Calu3 (cell line): ENCODE measurements around the gene IGFBP7. TPM values are rescaled to one million over a fixed set of nuclear protein-coding genes. Genes with fewer than 3 reads are reported as not detected.

Experiments
- BruUV-seq: library from RNA; stranded (reverse); fragments of 400-500 nt; replicated peaks from 2 replicates; lab custom pipeline; 2021; lab: Mats Ljungman, UMichigan
- CTCF ChIA-PET: fragments of 300-600 bp; sonication (Branson Sonifier 250); formaldehyde crosslinking; loops from one replicate; lab custom pipeline; 2022; ENCODE audit warnings: antibody characterized with exemption; lab: Charles Lee
- DNase-seq: peaks from one replicate; pipeline ENCODE4 v3.0.0; 2022
- H3K27ac Mint-ChIP-seq: one replicate; pipeline ENCODE4 v1.8.0; 2022; ENCODE audit warnings: mixed read lengths; ENCODE audit not compliant: unreplicated experiment
- H3K27me3 Mint-ChIP-seq: one replicate; pipeline ENCODE4 v1.8.0; 2022; ENCODE audit warnings: mixed read lengths; ENCODE audit not compliant: unreplicated experiment
- H3K36me3 Mint-ChIP-seq: one replicate; pipeline ENCODE4 v1.8.0; 2022; ENCODE audit warnings: mild to moderate bottlenecking, moderate library complexity, mixed read lengths; ENCODE audit not compliant: insufficient read depth, unreplicated experiment
- H3K4me1 Mint-ChIP-seq: one replicate; pipeline ENCODE4 v1.8.0; 2022; ENCODE audit warnings: mild to moderate bottlenecking, low read depth, mixed read lengths; ENCODE audit not compliant: unreplicated experiment
- H3K4me3 Mint-ChIP-seq: one replicate; pipeline ENCODE4 v1.8.0; 2022; ENCODE audit warnings: mild to moderate bottlenecking, low read depth, moderate library complexity, mixed read lengths; ENCODE audit not compliant: unreplicated experiment
- H3K9me3 Mint-ChIP-seq: one replicate; pipeline ENCODE4 v1.8.0; 2022; ENCODE audit warnings: low read depth, mixed read lengths; ENCODE audit not compliant: unreplicated experiment
- intact Hi-C: fragments of 100-400 bp; cut with micrococcal nuclease; formaldehyde crosslinking; loops from one replicate; pipeline ENCODE4 v1.10.0; 2022; ENCODE audit not compliant: unreplicated experiment
- total RNA-seq: library from RNA; stranded (reverse); gene quantifications from 2 replicates; pipeline ENCODE4 v1.2.3, GENCODE V29; 2022
- TF ChIP-seq, protein P1 (sequence below): fragments of 200-600 bp; IDR thresholded peaks from one replicate; pipeline ENCODE4 v1.8.0; 2022; ENCODE audit warnings: antibody characterized with exemption; ENCODE audit not compliant: unreplicated experiment

The IGFBP7 gene
- total RNA-seq, 1 experiment from 2014 or later: 20.6 TPM

- Mint-ChIP-seq H3K4me1 (peaks cover 18% of the 10 kb centered on the region), H3K27ac (no peak overlapping the region), H3K36me3 (peaks cover 4% of the 10 kb centered on the region), H3K4me3 (no peak overlapping the region), H3K9me3 (peaks cover under 1% of the 10 kb centered on the region), H3K27me3 (peaks cover 13% of the 10 kb centered on the region)
- no TSS peak for BruUV-seq
- TF ChIP-seq, protein P1, sequence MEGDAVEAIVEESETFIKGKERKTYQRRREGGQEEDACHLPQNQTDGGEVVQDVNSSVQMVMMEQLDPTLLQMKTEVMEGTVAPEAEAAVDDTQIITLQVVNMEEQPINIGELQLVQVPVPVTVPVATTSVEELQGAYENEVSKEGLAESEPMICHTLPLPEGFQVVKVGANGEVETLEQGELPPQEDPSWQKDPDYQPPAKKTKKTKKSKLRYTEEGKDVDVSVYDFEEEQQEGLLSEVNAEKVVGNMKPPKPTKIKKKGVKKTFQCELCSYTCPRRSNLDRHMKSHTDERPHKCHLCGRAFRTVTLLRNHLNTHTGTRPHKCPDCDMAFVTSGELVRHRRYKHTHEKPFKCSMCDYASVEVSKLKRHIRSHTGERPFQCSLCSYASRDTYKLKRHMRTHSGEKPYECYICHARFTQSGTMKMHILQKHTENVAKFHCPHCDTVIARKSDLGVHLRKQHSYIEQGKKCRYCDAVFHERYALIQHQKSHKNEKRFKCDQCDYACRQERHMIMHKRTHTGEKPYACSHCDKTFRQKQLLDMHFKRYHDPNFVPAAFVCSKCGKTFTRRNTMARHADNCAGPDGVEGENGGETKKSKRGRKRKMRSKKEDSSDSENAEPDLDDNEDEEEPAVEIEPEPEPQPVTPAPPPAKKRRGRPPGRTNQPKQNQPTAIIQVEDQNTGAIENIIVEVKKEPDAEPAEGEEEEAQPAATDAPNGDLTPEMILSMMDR: no peak
- CTCF ChIA-PET: no interaction called here
- peak; percentile 3 for DNase-seq
- intact Hi-C loops: no loop called here
Measured at GRCh38 chr4:57131849-57132742, 21.9 kb upstream of the IGFBP7 start.

- no peak overlapping the region for H3K27ac Mint-ChIP-seq
- H3K4me3 Mint-ChIP-seq: no peak overlapping the region
- peaks cover 13% of the 10 kb centered on the region for H3K27me3 Mint-ChIP-seq
- intact Hi-C loops: no loop called here
- H3K36me3 Mint-ChIP-seq: peaks cover 4% of the 10 kb centered on the region
- BruUV-seq: no TSS peak
- peaks cover 18% of the 10 kb centered on the region for H3K4me1 Mint-ChIP-seq
- DNase-seq: no peak
- TF ChIP-seq, protein P1: no peak
- H3K9me3 Mint-ChIP-seq: peaks cover 6% of the 10 kb centered on the region
- CTCF ChIA-PET: no interaction called here
Measured at GRCh38 chr4:57129477-57129876, 19.3 kb upstream of the IGFBP7 start.

DNA sequence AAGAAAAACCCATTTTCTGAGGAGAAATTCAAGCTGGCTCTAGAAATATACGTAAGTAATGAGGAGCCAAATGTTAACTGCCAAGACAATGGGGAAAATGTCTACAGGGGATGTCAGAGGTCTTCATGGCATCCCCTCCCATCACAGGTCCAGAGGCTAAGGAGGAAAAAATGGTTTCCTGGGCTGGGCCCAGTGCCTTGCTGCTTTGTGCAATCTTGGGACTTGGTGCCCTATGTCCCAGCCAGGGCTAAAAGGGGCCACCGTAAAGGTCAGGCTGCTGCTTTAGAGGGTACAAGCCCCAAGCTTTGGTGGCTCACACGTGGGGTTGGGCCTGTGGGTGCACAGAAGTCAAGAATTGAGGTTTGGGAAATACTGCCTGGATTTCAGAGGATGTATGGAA lies 17.2 kb upstream of the IGFBP7 start:
- CTCF ChIA-PET: no interaction called here
- intact Hi-C loops: no loop called here

DNA sequence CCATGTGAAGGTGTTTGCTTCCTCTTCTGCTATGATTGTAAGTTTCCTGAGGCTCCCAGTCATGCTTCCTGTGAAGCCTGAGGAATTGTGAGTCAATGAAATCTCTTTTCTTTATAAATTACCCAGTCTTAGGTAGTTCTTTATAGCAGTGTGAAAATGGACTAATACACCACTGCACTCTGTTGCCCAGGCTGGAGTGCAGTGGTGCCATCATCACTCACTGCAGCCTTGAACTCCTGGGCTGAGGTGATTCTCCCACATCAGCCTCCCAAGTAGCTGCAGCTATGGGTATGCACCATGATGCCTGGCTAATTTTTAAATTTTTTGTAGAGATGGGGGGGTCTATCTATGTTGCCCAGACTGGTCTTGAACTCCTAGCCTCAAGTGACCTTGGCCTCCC lies 15.8 kb upstream of the IGFBP7 start:
- Mint-ChIP-seq H3K36me3 (no peaks in the 10 kb centered on the region), H3K27ac (no peak overlapping the region), H3K4me1 (no peaks in the 10 kb centered on the region), H3K4me3 (no peak overlapping the region), H3K27me3 (peaks cover 20% of the 10 kb centered on the region), H3K9me3 (peaks cover 6% of the 10 kb centered on the region)
- DNase-seq: no peak
- no TSS peak for BruUV-seq
- TF ChIP-seq, protein P1: no peak
- CTCF ChIA-PET: no interaction called here
- intact Hi-C loops: no loop called here

More for the DNA sequence above, 17.2 kb upstream of the IGFBP7 start:
- peaks cover 13% of the 10 kb centered on the region for H3K4me1 Mint-ChIP-seq
- TF ChIP-seq, protein P1: no peak
- peaks cover 16% of the 10 kb centered on the region for H3K27me3 Mint-ChIP-seq
- H3K9me3 Mint-ChIP-seq: peaks cover 6% of the 10 kb centered on the region
- DNase-seq: no peak
- H3K36me3 Mint-ChIP-seq: peaks cover 2% of the 10 kb centered on the region
- BruUV-seq: no TSS peak
- H3K4me3 Mint-ChIP-seq: no peak overlapping the region
- no peak overlapping the region for H3K27ac Mint-ChIP-seq
